Measurements from ENCODE around the gene GREB1.

DNA sequence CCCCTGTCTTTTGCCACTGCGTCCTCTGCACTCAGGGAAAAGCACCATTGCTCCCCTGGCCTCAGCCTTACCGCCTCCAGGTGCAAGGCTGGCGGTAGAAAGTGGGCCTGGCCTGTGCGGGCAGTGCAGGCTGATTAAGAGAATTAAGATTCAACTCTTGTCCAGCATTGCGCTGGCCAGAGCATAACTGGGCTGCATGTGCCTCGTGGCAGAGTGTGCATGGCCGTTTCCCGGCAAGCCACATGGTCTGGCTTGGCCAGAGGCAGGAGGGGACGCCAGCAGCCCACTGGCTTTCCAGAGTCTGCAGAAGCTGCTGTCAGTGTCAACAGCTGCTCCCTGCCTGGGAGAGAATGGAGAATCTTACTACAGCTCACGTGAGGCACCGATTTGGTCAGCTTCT is 123.8 kb downstream of the GREB1 start:
- TF ChIP-seq, protein P1, sequence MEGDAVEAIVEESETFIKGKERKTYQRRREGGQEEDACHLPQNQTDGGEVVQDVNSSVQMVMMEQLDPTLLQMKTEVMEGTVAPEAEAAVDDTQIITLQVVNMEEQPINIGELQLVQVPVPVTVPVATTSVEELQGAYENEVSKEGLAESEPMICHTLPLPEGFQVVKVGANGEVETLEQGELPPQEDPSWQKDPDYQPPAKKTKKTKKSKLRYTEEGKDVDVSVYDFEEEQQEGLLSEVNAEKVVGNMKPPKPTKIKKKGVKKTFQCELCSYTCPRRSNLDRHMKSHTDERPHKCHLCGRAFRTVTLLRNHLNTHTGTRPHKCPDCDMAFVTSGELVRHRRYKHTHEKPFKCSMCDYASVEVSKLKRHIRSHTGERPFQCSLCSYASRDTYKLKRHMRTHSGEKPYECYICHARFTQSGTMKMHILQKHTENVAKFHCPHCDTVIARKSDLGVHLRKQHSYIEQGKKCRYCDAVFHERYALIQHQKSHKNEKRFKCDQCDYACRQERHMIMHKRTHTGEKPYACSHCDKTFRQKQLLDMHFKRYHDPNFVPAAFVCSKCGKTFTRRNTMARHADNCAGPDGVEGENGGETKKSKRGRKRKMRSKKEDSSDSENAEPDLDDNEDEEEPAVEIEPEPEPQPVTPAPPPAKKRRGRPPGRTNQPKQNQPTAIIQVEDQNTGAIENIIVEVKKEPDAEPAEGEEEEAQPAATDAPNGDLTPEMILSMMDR (IDR thresholded peaks at IDR 0.05), result no peak
- no peak for TF ChIP-seq EZH2 (IDR thresholded peaks at IDR 0.05; ENCODE audit: borderline replicate concordance, insufficient read depth, low read depth, low read length, poor library complexity, severe bottlenecking)

All from B cell (primary cell).